Small intestine (tissue), 16 donors: ENCODE measurements around the gene PKN1. TPM values are rescaled to one million over a fixed set of nuclear protein-coding genes. Genes with fewer than 3 reads are reported as not detected.

Experiments
- DNase-seq, 2 donors: peaks; one replicate each; pipeline versions ENCODE4 v3.0.0 to v3.0.0-alpha.2; 2013
- FAIRE-seq: peaks from 2 replicates; lab custom pipeline; 2012; peaks lifted over from hg19 to GRCh38; lab: Jason Lieb, UNC
- H3K27ac ChIP-seq, 3 donors: one replicate each; pipeline ENCODE4 v1.5.1; 2013; ENCODE audit warnings: low read length in 2 of 3, mild to moderate bottlenecking in 2 of 3, control low read depth in 1 of 3, inconsistent platforms in 1 of 3, low read depth in 1 of 3, moderate library complexity in 1 of 3
- H3K27me3 ChIP-seq, 3 donors: one replicate each; pipeline ENCODE4 v1.6.1; 2013; ENCODE audit warnings: low read length in 3 of 3, inconsistent platforms in 1 of 3; ENCODE audit not compliant: control insufficient read depth in 3 of 3, insufficient read depth in 3 of 3
- H3K36me3 ChIP-seq, 3 donors: one replicate each; pipeline ENCODE4 v1.6.1; 2013; ENCODE audit warnings: low read length in 3 of 3, inconsistent platforms in 1 of 3, low read depth in 1 of 3, mild to moderate bottlenecking in 1 of 3, moderate library complexity in 1 of 3; ENCODE audit not compliant: control insufficient read depth in 3 of 3, insufficient read depth in 2 of 3
- H3K4me1 ChIP-seq, 3 donors: one replicate each; pipeline ENCODE4 v1.6.1; 2013; ENCODE audit warnings: low read length in 2 of 3, inconsistent platforms in 1 of 3, low read depth in 1 of 3, mild to moderate bottlenecking in 1 of 3, moderate library complexity in 1 of 3; ENCODE audit not compliant: control insufficient read depth in 3 of 3, insufficient read depth in 2 of 3
- H3K4me3 ChIP-seq, 3 donors: one replicate each; pipeline ENCODE4 v1.5.1; 2013; ENCODE audit warnings: low read length in 3 of 3, control low read depth in 1 of 3, inconsistent platforms in 1 of 3, low read depth in 1 of 3, mild to moderate bottlenecking in 1 of 3, moderate library complexity in 1 of 3
- H3K9me3 ChIP-seq, 2 donors: one replicate each; pipeline ENCODE4 v1.6.1; 2013; ENCODE audit warnings: low read depth in 1 of 2, low read length in 1 of 2; ENCODE audit not compliant: control insufficient read depth in 2 of 2, insufficient read depth in 1 of 2
- WGBS, 3 donors: extraction: QIAGEN DNeasy Blood & Tissue Kit; methylation state at CpG; one replicate each; pipeline ENCODE4 v1.1.7; 2013; 5-methylcytosine and 5-hydroxymethylcytosine counted together
- long read RNA-seq, 10 donors: transcript quantifications; one replicate each; lab custom pipeline, GENCODE V29; 2026
- polyA plus RNA-seq, 4 donors: library from polyadenylated mRNA; stranded (reverse) in 3 of 4; unstranded in 1 of 4; fragments of 200-250 nt in 3 of 4; fragments of 120-200 nt in 1 of 4; gene quantifications; one replicate each; pipeline versions ENCODE4 v1.2.1 to v1.2.3, GENCODE V29; 2013
- donor health status: healthy with polysubstance abuse.
- donor health status: control.
- donor health status: control.
- donor health status: Bipolar disorder and iron deficiency.
- donor health status: healthy.

PKN1 gene
- polyA plus RNA-seq, result 10 to 100 TPM in 3 of 4 donors, 1 to 10 TPM in 1; 8.9 to 65.3 (median 31.4) TPM
- long read RNA-seq, donor 1, result 0 reads
- long read RNA-seq, donor 2, partial matches to known transcripts, result 0 of 2 reads
- long read RNA-seq, donor 2, other reads (novel, unspliced or antisense), result 0 of 2 reads
- long read RNA-seq, donor 3, partial matches to known transcripts, result 222 of 223 reads
- long read RNA-seq, donor 3, other reads (novel, unspliced or antisense), result 0 of 223 reads
- long read RNA-seq, donor 4, result 0 reads
- long read RNA-seq, donor 5, partial matches to known transcripts, result 184 of 184 reads
- long read RNA-seq, donor 5, other reads (novel, unspliced or antisense), result 0 of 184 reads
- long read RNA-seq, donor 6, transcript PKN1-201 (22 exons, 3,069 nt), result major isoform, 6 of 7 reads
- long read RNA-seq, donor 6, partial matches to known transcripts, result 0 of 7 reads
- long read RNA-seq, donor 6, other reads (novel, unspliced or antisense), result 0 of 7 reads
- long read RNA-seq, donor 7, transcript PKN1-201 (22 exons, 3,069 nt), result major isoform, 21 of 43 reads
- long read RNA-seq, donor 7, partial matches to known transcripts, result 22 of 43 reads
- long read RNA-seq, donor 7, other reads (novel, unspliced or antisense), result 0 of 43 reads
- long read RNA-seq, donor 8, result 0 reads
- long read RNA-seq, donor 9, partial matches to known transcripts, result 10 of 11 reads
- long read RNA-seq, donor 9, other reads (novel, unspliced or antisense), result 0 of 11 reads
- long read RNA-seq, donor 10, transcript PKN1-201 (22 exons, 3,069 nt), result major isoform, 6 of 33 reads
- long read RNA-seq, donor 10, partial matches to known transcripts, result 6 of 33 reads
- long read RNA-seq, donor 10, other reads (novel, unspliced or antisense), result 20 of 33 reads

DNA sequence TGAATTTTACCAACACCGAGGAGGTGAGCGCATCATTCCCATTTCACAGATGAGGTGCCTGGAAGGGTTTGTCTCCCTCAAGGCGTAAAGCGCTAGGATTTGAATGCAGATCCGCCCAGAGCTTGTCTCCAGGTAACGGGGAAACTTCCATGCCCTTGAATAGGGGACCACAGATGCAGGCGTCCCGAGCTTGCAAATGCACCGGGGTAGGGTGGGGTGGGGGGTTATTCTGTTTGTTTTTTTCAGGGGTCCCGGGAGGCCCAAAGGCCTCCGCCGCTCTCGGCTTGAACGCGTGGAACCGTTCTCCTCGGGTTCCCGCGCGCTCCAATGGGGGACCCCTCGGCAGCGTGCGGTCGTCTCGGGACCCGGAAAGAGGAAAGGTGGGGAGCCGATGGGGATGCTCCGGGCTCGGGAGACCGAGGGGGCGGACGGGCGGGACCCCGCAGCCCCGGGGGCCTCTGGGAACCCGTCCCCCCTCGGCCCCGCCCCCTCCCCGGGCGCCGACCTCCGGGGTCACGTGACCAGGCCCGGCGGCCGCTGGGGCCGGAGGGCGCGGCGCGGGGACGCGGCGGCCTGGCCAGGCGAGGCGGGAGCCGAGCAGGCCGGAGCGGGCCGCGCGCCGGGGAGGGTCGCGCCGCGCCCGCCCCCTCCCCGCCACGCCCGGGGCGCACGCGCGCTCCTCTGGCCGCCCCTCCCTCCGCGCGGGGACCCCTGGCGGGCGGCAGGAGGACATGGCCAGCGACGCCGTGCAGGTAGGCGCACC is at the start of gene PKN1:
TSS of gene PKN1 (plus strand) at position 516 of the 763 bp plus-strand sequence. CDS start at position 732, 216 bp downstream.
- Histone ChIP-seq H3K4me3 (peak within 1 kb of the TSS; percentile 77 to 81 (median 78)), H3K27ac (peak within 1 kb of the TSS; percentile 36 to 65 (median 59)), H3K36me3 (peaks cover 0 to 32% (median 0%) of the 10 kb centered on the region in 3 donors), H3K4me1 (peaks cover 0 to 16% (median 0%) of the 10 kb centered on the region in 3 donors), H3K27me3 (peaks cover 0 to 15% (median 0%) of the 10 kb centered on the region in 3 donors), H3K9me3 (no peaks in the 10 kb centered on the region)
- WGBS, 3 donors, result 2 to 6% (median 4%) methylated on average over 36 to 85 of the region's 85 CpGs
- FAIRE-seq (no peak), DNase-seq (peak in 1 of 2 donors; percentile 63)

DNA sequence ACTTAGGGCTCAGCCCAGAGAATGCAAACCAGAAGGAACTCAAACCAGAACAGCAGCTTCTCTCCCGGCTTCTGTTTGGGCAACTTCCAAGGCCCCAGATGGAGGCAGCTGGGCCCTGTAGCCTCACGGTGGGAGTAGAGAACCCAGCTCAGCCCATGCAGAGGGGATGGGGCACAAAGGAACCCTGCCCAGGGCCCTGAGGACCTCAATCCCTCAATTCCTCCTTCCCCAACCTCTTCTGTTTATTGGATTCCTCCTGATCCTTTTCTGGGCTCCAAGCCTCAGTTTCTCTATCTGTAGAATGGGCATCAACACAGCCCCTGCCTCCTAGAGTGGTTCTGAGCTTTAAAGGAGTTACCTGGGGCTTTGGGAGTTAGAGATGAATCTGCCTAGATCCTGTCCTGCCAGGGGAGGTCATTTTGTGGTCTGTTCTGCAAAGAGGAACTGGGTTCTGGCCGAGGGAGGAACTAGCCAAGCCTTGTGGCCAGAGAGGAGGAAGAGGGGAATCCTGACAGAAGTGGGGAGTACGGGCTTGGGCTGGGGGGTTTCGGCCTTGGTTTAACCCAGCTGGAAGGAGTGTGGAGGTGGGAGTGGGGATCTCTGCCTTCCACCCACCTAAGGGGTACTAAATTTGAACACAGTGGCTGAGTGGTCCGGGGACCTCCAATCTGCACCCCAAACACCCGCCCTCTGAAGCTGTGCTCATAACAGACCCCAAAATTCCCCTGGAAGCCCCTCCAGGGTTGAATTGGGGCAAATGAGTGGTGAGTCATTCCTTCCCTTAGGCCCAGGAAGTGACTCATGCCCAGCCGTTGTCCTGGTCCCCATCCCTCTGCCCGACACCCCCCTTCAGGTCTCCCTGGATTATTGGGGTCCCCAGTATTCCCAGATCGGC is 49.2 kb upstream of the PKN1 start:
- 23 to 38% (median 33%) methylated on average over 10 of the region's 10 CpGs for WGBS, 3 donors
- Histone ChIP-seq H3K9me3 (no peaks in the 10 kb centered on the region), H3K4me3 (peak overlapping the region; percentile 0 to 48 (median 45)), H3K27me3 (no peaks in the 10 kb centered on the region), H3K27ac (peak overlapping the region; percentile 19 to 90 (median 52)), H3K36me3 (peaks cover 0 to 15% (median 0%) of the 10 kb centered on the region in 3 donors), H3K4me1 (peaks cover 0 to 36% (median 4%) of the 10 kb centered on the region in 3 donors)
- no peak for FAIRE-seq
- DNase-seq, result peak; percentile 49 to 64

DNA sequence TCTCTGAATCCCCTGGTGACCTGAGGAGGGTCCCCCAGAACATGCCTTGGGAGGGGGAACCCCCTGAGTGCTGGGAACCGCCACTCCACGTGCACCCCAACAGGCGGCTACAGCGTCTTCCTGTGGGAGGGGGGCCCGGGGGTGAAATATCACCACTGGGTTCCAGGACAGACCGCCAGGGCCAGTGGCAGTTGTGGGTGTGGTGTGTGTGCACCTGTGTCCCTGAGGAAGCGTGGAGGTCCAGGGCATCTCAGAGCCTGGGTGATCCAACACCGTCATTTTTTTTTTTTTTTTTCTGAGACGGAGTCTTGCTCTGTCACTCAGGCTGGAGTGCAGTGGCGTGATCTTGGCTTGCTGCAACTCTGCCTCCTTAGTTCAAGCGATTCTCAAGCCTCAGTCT is 47.6 kb upstream of the PKN1 start:
- FAIRE-seq (no peak), DNase-seq (no peak)
- H3K27ac ChIP-seq, result peak overlapping the region in 1 of 3 donors; percentile 32

DNA sequence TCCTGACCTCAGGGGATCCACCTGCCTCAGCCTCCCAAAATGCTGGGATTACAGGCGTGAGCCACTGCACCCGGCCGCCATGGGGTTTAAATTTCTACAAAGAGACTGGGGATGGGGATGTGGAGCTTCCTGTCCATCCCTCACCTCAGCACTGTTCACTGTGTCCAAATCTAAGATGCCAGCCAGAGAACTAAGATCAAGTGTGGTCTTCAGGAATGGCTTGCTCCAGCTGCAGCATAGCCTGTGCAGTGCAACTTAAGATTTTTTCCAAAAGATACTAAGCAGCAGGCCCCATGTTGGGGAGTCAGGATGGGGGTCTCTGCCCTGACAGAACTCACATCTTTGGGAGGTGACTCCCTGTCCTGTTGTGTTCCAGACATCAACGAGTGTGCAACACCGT is 42.6 kb upstream of the PKN1 start:
- Histone ChIP-seq H3K4me3 (no peak overlapping the region), H3K4me1 (no peaks in the 10 kb centered on the region), H3K27ac (no peak overlapping the region), H3K27me3 (no peaks in the 10 kb centered on the region), H3K9me3 (no peaks in the 10 kb centered on the region), H3K36me3 (peaks cover 12 to 63% (median 19%) of the 10 kb centered on the region in 3 donors)
- WGBS, 3 donors, result 94 to 98% (median 96%) methylated on average over 5 of the region's 5 CpGs
- FAIRE-seq (no peak), DNase-seq (no peak)

More for the DNA sequence above, 47.6 kb upstream of the PKN1 start:
- peak overlapping the region in 1 of 3 donors; percentile 17 for H3K4me3 ChIP-seq
- peaks cover 0 to 25% (median 4%) of the 10 kb centered on the region in 3 donors for H3K4me1 ChIP-seq
- 43 to 57% (median 55%) methylated on average over 11 of the region's 11 CpGs for whole genome bisulfite sequencing, 3 donors
- peaks cover under 1 to 20% (median 1%) of the 10 kb centered on the region in 3 donors for H3K36me3 ChIP-seq
- no peaks in the 10 kb centered on the region for H3K27me3 ChIP-seq
- no peaks in the 10 kb centered on the region for H3K9me3 ChIP-seq

DNA sequence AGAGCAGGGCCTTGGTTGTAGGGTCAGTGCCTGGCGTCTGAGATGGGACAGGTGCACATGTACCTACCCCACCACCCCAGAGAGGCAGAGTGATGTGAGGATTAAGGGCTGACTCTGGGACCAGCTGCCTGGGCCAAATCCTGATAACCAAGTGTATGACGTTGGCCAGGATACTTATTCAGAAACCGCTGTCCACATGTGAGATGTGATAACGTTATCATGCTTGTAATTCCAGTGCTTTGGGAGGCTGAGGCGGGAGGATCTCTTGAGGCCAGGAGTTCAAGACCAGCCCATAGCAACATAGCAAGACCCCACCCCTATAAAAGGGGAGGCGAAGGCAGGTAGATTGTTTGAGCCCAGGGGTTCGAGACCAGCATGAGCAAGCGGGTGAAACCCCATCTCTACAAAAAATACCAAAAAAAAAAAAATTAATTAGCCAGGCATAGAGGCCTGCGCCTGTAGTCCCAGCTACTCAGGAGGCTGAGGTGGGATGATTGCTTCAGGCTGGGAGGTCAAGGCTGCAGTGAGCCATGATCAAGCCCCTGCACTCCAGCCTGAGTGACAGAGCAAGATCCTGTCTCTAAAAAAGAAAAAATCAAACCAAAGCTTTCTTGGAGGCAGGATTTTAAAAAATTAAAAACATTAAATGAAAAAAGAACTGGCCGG is 41.8 kb upstream of the PKN1 start:
- WGBS, 3 donors, result 91 to 92% (median 92%) methylated on average over 10 of the region's 10 CpGs
- no peaks in the 10 kb centered on the region for H3K4me1 ChIP-seq
- no peaks in the 10 kb centered on the region for H3K9me3 ChIP-seq
- H3K27ac ChIP-seq, result no peak overlapping the region
- FAIRE-seq (no peak), DNase-seq (no peak)
- H3K27me3 ChIP-seq, result no peaks in the 10 kb centered on the region
- H3K36me3 ChIP-seq, result peaks cover 12 to 69% (median 19%) of the 10 kb centered on the region in 3 donors
- H3K4me3 ChIP-seq, result no peak overlapping the region

DNA sequence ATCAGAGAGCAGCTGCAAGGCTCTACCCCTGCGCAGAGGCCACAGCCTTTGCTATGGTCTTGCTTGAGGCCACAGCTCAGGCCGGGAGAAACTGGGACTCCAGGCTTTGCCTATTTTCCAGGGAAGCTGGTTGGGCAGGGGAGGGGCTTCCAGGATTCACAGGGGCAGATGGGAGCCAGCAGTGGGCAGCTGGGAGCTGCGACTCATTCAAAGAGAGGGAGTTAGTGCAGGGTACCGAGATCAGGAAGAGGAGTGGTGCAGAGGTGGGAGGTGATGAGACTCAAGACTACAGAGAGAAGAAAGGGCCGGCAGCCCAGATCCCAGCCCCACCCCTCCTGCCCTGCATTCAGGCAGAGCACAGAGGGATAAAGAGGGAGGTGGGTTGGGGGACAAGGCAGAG is 39.8 kb upstream of the PKN1 start:
- no peak overlapping the region for H3K27ac ChIP-seq
- FAIRE-seq, result no peak
- peaks cover 15 to 77% (median 21%) of the 10 kb centered on the region in 3 donors for H3K36me3 ChIP-seq
- H3K4me1 ChIP-seq, result no peaks in the 10 kb centered on the region
- no peak overlapping the region for H3K4me3 ChIP-seq
- WGBS, 3 donors, result 70 to 80% (median 72%) methylated on average over 4 to 5 of the region's 5 CpGs
- no peaks in the 10 kb centered on the region for H3K9me3 ChIP-seq
- DNase-seq, result no peak
- H3K27me3 ChIP-seq, result no peaks in the 10 kb centered on the region

DNA sequence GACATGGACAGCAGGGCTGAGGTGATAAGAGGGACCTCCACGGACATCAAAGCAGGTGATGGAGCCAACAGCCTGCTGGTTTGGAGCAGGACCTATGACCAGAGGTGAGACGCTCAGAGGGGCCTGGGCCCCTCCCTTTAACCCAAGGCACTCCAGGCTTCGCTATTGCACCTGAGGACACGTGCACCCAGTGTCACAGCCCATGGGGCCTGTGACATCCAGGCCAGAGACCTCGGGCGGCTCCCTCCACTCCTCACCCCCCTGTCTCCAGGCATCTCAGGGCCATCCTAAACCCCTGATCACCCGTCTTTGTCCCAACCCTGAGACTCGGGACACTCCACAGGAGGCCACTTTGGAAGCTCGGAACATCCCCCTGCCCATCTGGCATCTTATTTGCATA is 38.9 kb upstream of the PKN1 start:
- Histone ChIP-seq H3K36me3 (peaks cover 18 to 82% (median 21%) of the 10 kb centered on the region in 3 donors), H3K4me3 (no peak overlapping the region), H3K9me3 (no peaks in the 10 kb centered on the region), H3K27me3 (no peaks in the 10 kb centered on the region), H3K27ac (no peak overlapping the region), H3K4me1 (no peaks in the 10 kb centered on the region)
- 88 to 91% (median 89%) methylated on average over 7 to 9 of the region's 9 CpGs for WGBS, 3 donors
- FAIRE-seq (no peak), DNase-seq (no peak)
